ENCODE measurements around the gene TMEM94. TPM values are rescaled to one million over a fixed set of nuclear protein-coding genes. Genes with fewer than 3 reads are reported as not detected.

TMEM94 gene
- total RNA-seq, 1 experiment from 2014 or later: 129 TPM

- Histone ChIP-seq H3K9me3 (ENCODE audit: control insufficient read depth, insufficient read depth, low read depth, low read length) (no peaks in the 10 kb centered on the region), H3K27ac (ENCODE audit: low read length) (no peak overlapping the region), H3K4me3 (ENCODE audit: low read depth in 2 of 2, low read length in 2 of 2) (no peak overlapping the region), H3K4me1 (ENCODE audit: control insufficient read depth, insufficient read depth, low read length) (peaks cover 3% of the 10 kb centered on the region; the same call in 1 of the 2 replicates), H3K36me3 (ENCODE audit: control insufficient read depth, insufficient read depth, low read length) (no peaks in the 10 kb centered on the region; the same call in 1 of the 2 replicates), H3K27me3 (ENCODE audit: control insufficient read depth, insufficient read depth, low read length) (no peaks in the 10 kb centered on the region)
- POLR2A ChIA-PET: interaction anchor here (0.5 to 0.6 kb wide), 2 partner anchors 37 to 150 kb away, joined by 4 to 7 read pairs; no protein-coding TSS in a partner anchor
- DNase-seq (ENCODE audit: low read depth, low spot score) (no peak), ATAC-seq (no peak)
- no TSS peak for BruUV-seq (replicated peaks)
- intact Hi-C loops (cut with micrococcal nuclease; ENCODE audit: unreplicated experiment): no loop called here
- CTCF ChIA-PET: interaction anchor here (0.6 kb wide), 1 partner anchor 172 kb away, joined by 5 read pairs; no protein-coding TSS in a partner anchor
- TF ChIP-seq CTCF (IDR thresholded peaks at IDR 0.05) (no peak), SIN3A (IDR thresholded peaks at IDR 0.05; ENCODE audit: borderline replicate concordance, insufficient read depth, low read depth, low read length) (no peak)
- in situ Hi-C loops (cut with HindIII; ENCODE audit: low pct_unique_long_range_greater_than_20kb, low sequenced_read_pairs): no loop called here
Measured at GRCh38 chr17:75410141-75410540, 46.3 kb upstream of the TMEM94 start.

- intact Hi-C loops (cut with micrococcal nuclease; ENCODE audit: unreplicated experiment) (no loop called here), in situ Hi-C loops (cut with HindIII; ENCODE audit: low pct_unique_long_range_greater_than_20kb, low sequenced_read_pairs) (no loop called here)
- POLR2A ChIA-PET: no interaction called here
- no peak overlapping the region for H3K4me3 ChIP-seq (ENCODE audit: low read depth in 2 of 2, low read length in 2 of 2)
- H3K27me3 ChIP-seq (ENCODE audit: control insufficient read depth, insufficient read depth, low read length): no peaks in the 10 kb centered on the region
- ATAC-seq (no peak), DNase-seq (ENCODE audit: low read depth, low spot score) (no peak)
- BruUV-seq (replicated peaks): no TSS peak
- TF ChIP-seq CTCF (IDR thresholded peaks at IDR 0.05) (no peak), SIN3A (IDR thresholded peaks at IDR 0.05; ENCODE audit: borderline replicate concordance, insufficient read depth, low read depth, low read length) (no peak), POLR2AphosphoS5 (IDR thresholded peaks at IDR 0.05; ENCODE audit: low read depth, low read length) (no peak), REST (IDR thresholded peaks at IDR 0.05; ENCODE audit: insufficient read depth in 1 of 2, low read depth in 2 of 2, low read length in 1 of 2) (no peak), TCF7L2 (IDR thresholded peaks at IDR 0.05; ENCODE audit: low read depth, low read length) (no peak)
- H3K36me3 ChIP-seq (ENCODE audit: control insufficient read depth, insufficient read depth, low read length): no peaks in the 10 kb centered on the region
- CTCF ChIA-PET: interaction anchor here (0.6 to 0.8 kb wide), 4 partner anchors 37 to 250 kb away, joined by 3 to 9 read pairs (median 4); partner anchors contain the start of gene MIF4GD
- no peak overlapping the region for H3K27ac ChIP-seq (ENCODE audit: low read length)
- peaks cover 3% of the 10 kb centered on the region; the same call in 1 of the 2 replicates for H3K4me1 ChIP-seq (ENCODE audit: control insufficient read depth, insufficient read depth, low read length)
- H3K9me3 ChIP-seq (ENCODE audit: control insufficient read depth, insufficient read depth, low read depth, low read length): no peaks in the 10 kb centered on the region
Measured at GRCh38 chr17:75411328-75412067, 44.9 kb upstream of the TMEM94 start.
